NCI-H82 treated with DMSO at 0.1 percent for 48 hours (cell line): ENCODE data around the gene ZBTB46.

Experiments used
- DNase-seq: peaks from one replicate; lab custom pipeline; 2025; ENCODE audit not compliant: unreplicated experiment; lab: John Stamatoyannopoulos, UW

ZBTB46 gene

DNA sequence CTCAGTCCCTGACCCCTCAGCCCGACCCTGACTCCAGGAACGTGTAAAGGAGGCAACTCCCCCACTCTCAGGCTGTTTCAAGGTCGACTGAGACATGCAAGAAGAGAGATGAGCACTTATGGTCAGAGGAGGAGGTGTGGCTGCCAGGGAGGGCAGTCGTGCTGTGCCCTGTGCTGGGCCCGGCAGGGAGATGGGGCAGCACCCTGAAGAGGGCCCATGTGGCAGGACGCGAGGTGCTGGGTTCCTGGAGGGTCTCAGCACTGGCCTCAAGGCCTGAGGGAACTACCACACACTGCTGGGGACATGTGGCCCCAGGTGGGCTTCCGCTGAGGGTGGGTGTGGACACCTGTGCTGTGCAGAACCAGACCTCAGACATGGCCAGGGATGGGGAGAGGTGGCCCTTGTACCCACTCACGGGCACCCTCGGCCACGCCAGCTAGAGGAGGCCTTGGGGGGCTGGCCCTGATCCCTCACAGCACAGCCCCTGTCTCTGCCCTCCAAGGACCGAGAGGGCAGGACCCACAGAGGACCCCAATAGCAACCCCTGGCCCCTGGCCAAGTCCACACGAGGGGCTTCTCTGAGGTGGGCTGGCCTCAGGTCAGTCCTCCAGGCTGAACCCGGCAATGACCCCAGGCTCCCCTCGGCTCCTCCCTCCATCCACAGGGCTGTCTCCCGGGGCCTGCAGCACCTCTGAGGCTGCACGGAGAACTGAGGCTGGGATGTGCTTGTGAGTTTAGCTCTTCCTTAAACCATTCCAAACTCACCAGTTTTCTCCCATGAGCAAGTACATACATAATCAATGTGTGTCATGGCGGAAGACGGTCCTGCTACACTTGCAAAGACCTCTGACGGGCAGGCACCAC is 82.8 kb downstream of the ZBTB46 start:
- DNase-seq: no peak

DNA sequence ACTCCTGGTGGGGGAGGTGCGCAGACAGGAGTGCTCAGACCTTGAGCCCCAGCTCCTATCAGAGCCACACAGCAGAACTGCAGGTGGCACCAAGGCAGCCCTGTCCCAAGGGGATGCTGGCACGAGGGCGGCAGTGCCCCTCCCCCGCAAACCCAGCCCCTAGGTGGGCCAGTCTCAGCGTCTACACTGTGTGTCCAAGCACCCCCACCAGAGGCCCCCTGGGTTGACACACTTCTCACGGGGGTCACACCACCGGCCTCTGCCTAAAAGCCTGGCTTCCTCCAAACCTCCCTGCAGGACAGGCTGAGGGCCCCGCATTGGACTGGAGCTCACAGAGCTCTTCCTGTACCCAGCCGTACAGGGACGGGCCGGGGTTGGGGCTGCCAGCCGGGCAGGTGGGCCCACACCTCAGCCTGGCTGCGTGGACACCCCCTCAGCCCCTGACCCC is 83.4 kb downstream of the ZBTB46 start:
- no peak for DNase-seq

DNA sequence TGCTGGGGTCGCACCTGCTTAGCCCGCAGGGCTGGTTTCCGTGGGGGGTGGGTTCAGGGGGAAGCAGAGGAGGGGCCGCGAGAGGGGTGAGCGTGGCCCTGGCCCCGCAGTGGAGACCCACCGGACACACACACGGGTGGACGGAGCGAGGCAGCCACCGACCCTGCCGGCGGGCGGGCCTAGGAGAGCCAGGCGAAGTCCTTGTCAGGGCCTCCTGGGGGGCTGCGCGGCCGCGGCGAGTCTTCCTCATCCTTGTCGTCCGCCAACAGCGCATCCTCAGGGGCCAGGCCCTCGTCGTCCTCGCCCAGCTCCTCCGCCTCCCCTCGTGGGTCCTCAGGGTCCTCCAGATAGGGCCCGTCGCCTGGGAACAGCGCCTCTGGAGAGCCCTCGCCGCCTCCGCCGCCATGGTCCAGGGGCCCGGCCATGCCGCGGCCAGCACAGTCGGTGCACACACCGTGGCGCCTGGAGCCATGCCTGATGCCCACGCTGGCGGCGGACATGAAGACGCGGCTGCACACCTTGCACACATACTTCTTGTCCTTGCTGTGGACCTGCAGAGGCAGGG is 84.2 kb downstream of the ZBTB46 start:
- DNase-seq: no peak

DNA sequence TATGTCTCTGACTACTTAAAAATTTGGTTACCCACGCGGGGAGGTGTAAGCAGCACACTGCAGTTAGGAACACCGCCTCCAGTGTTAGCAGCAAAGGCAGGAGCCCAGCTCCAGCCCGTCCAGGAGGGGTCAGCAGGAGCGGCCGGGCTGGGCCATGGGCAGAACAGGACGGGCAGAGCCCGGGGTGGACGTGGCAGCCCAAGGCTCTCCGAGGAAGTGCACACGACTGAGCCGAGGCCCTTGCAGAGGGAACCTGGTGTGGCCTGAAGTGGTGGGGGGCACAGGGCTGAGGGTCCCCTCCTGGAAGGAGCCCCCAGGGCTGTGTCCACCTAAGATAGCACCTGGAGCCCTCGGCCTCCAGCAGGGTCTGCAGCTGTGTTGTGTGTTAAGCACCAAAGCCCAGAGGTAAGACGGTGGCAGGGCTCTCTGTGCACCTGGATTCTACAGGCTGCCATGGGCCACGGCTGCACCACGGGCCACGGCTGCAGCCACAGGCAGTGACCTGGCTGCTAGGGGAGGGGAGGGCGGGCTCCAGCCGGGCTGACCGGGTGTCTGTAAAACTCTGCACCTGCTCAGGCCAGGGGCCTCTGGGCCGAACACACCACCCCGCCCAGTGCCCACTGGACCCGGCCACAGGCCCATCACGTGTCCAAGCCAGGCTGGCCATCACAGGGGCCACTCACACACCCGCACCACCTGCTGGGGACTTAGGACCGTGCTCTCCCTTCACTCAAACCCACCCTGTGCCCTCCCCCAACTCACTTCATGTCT is 84.9 kb downstream of the ZBTB46 start:
- no peak for DNase-seq

DNA sequence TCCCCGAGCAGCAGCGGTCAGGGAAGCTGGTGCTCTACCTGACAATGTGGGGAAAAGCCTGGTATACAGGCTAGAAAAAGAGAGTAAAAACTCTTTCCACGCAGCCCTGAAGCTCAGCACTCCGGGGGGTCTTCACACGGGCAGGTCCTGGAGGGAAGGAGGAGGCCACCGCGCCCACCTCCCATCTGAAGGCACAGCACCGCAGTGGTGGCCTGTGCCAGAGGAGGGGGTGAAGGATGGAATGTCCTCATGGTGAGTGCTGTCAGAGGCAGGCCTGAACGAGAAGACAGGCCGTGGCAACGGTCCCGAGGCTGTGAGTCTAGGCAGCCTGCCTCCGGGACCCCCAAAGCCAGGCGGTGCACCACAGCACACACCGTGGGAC is 85.6 kb downstream of the ZBTB46 start:
- DNase-seq: no peak

DNA sequence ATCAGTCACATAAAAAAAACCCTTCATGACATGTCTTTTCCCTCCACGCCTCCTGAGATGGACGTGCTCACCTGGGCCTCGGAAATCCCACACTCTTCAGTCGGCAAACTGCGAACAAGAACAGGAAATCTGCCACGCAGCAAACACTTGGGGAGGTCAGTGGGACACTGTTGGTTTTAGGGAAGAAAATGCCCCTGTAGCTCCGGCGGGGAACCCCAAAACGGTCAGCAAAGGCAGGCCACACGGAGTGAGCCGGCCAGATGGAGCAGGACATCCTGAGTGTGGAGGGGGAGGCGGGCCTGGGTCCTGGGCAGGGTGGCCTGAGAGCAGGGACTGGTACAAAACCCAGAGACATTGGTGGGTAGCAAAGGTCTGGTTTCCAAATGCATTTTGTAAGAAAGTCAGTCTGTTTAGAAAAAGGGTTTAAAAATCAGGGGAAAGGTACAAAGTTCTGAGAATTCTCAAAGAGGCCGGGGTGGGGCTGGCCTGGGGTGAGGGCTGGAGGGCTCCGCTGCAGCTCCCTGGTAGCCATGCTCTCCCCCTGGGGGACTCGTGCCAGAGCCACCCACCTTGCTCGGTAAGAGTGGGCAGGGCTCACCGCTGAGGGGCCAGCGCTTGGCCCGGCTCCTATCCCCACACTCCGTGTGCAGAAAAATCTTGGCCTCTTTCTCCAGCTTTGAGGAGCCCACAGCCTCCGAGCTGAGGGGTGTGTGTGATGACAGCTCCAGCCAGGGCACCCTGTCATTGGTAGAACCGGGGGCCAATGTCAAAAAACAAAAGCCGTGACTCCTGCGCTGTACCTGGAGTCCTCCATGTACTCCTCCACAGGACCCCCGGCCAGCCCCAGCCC is 86.3 kb downstream of the ZBTB46 start:
- no peak for DNase-seq

DNA sequence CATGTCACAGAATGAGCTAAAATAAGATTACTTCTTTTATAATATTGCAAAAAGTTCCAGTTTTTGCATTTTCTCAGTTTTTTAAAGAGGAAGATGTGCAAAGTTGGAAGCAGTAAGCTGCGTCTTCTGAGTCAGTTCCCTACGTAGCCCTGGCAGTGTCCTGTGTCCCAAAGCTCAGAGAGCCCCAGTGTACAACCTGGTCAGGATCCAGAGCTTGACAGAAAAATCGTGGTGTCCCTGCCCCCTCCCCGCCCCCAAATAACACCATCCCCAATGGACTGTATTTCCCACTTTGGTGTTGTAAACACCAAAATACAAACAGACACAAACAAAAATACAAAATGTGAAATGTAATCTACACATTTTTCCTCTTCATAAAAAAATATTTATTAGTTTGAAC is 86.9 kb downstream of the ZBTB46 start:
- no peak for DNase-seq

DNA sequence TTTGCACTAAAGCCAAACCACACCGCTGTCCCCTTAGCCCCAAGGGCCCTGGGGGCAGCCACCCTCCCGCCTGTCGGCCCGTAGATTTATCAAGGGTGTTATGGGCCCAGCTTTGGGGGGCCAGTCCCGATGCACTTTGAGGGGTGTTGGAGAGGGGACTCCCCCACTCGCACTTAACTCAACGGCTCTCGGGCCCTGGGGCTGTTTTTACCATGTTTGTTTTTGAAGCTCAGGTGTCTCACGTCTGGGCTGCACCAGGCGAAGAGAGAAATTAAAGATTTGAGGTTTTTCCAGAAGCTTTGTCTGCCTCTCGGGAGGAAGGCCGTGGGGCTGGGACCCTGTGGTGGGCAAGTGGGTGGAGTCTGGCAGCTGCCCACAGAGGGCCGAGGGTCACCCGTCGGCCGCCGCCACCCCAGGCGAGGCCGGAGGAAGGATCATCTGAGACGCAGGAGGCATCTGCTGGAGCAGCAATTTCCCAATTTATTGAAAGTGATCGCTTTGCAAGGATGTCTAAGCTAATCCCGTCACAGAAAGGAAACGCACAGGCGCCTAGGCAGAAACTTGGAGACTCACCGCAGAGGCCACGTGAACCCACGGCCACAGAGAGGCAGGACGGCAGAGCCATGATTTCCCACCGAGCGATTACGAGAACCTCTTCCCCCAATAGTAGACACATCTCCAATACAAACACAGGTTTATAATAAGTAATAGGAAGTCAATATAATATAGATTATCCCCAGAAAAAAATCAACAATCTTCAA is 87.7 kb downstream of the ZBTB46 start:
- DNase-seq: no peak

DNA sequence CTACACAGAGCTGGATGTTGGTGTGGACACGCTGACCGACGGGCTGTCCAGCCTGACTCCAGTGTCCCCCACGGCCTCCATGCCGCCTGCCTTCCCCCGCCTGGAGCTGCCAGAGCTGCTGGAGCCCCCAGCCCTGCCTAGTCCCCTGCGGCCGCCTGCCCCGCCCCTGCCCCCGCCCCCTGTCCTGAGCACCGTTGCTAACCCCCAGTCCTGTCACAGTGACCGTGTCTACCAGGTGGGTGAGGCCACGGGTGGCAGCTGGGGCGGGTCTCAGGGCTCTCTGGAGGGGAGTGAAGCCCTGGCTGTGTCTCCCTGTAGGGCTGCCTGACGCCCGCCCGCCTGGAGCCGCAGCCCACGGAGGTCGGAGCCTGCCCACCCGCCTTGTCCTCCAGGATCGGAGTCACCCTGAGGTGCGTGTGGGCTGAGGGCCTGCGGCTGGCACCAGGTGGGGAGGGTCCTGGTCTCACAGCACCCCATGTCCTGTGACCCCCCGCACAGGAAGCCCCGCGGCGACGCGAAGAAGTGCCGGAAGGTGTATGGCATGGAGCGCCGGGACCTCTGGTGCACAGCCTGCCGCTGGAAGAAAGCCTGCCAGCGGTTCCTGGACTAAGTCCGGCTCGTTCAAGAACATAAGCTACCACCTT is 88.6 kb downstream of the ZBTB46 start:
- DNase-seq: no peak

DNA sequence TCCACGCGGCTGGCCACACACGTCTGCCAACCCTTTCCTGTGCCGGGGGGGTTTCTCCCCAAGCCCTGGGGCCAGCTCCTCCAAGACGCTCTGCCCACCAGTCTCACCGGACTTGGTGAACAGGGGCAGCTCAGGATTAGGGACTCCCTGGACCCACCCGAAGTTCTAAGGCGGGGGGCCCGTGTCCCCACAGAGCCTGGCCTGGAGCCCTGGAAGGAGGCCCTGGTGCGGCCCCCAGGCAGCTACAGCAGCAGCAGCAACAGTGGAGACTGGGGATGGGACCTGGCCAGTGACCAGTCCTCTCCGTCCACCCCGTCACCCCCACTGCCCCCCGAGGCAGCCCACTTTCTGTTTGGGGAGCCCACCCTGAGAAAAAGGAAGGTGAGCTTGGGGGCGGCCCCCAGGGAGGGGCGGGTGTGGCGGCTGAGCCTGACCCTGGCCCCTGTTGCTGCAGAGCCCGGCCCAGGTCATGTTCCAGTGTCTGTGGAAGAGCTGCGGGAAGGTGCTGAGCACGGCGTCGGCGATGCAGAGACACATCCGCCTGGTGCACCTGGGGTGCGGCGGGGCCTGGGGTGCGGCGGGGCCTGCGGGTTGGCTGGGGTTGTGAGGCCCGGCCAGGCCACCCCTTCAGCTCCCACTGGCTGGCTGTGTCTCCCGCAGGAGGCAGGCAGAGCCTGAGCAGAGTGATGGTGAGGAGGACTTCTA is 89.2 kb downstream of the ZBTB46 start:
- DNase-seq: no peak

DNA sequence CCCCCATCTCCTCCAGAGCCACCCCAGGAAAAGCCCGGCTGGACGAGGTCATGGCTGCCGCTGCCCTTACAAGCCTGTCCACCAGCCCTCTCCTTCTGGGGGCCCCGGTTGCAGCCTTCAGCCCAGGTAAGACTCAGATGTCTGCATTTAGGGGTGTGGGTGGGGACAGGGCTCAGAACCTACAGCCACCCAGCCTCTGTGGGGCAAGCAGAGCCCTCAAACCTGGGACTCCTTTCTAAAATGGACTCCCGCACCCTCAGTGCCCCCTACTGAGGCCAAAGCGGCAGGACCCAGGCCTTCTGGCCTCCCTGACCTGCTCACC is 89.7 kb downstream of the ZBTB46 start:
- DNase-seq: no peak

DNA sequence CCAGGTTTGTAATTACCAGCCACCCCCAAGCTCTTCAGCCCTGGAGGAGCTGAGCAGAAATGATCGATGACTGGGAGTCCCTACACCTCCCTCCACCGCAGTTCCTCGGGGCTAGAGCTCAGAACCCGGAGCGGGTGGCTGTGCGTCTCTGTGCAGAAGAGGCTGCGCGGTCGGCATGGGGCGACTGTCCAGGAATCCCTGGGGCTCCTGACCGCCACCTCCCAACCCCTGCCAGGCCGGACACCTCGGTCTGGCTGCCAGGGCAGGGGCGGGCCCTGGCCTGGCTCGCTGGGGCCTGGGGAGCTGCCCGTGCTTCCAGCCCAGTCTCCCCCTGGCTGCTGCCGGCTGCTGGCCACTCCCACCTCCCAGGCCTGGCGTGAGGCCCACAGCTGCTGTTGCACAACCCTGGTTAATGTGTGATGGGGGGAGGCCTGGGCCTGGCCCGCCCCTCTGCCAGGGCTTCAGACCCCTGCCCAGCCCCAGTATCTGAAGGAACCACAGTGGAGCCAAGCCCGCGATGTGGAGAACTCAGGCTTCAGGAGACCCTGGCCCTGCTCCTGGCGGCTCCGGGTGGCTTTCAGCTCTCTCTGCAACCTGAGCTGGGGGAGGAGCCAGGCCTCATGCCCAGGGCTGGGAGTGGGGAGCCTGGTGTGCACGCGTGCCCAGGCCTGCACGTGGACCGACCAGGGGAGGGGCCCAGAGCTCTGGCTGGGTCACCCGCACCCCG is 90.3 kb downstream of the ZBTB46 start:
- peak; percentile 7 for DNase-seq

DNA sequence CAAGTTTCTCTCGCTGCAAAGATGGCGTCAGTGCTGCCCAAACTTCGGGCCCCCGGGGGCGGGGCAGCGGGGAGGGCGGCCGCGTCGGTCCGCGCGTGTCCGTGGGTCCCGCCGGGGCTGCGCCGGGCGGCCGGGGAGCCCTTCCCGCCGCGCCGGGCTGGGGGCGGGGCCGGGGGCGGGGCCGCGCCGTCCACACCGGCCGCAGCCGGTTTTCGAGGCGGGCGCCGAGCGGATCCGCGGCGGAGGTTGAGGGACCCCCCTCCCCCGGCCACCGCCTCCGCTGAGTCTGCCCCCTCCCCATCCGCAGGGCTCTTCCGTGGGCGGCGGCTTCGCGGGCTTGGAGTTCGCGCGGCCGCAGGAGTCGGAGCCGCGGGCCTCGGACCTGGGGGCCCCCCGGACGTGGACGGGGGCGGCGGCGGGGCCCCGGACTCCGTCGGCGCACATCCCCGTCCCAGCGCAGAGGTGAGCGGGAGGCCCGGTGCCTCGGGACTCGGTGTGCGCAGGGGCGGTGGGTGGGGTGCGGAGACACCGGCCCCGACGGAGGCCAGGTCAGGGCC is 90.9 kb downstream of the ZBTB46 start:
- DNase-seq: no peak

DNA sequence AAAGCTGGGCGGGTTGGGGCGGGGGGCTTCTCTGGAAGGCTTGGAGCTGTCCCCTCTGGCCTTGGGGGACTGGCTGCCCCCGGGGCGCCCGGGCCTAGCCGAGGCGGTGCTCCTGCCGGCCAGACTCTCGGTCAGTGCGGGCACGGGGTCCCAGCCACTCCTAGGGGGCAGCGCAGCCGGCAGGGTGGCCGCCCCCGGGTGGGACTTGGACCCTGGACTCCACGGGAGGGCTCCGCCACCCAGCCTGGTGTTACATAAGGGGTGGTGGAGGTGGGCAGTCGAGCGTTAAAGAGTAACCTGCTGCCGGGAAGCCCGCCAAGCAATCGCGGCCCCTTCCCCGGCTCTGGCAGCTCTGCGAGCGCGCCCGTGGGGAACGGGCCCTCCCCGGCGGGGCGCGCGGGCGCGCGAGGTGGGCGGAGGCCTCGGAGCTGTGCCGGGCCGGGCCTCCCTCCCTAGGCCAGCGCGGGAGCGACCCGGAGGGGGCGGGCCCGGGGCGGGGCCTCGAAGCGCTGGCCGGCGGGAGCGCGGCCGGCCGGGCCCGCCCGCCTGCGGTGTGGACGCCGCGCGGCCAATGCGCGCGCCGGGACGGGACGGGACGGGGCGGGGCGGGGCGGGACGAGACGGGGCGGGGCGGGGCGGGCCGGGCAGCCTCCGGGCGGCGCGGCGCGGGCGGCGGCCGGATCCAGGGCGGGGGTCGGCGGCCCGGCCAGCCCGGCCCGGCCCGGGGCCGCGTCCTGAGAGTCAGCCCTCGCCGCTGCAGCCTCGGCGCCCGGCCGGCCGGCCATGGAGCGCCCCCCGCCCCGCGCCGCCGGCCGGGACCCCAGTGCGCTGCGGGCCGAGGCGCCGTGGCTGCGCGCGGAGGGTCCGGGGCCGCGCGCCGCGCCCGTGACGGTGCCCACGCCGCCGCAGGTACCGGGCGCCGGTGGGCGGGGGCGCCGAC is 91.7 kb downstream of the ZBTB46 start, which contains the start of gene SLC2A4RG:
Gene SLC2A4RG, plus strand, starts transcription at position 647 of the 940 bp plus-strand sequence. Its CDS starts 137 bp downstream, at position 784.
- DNase-seq: peak; percentile 34

DNA sequence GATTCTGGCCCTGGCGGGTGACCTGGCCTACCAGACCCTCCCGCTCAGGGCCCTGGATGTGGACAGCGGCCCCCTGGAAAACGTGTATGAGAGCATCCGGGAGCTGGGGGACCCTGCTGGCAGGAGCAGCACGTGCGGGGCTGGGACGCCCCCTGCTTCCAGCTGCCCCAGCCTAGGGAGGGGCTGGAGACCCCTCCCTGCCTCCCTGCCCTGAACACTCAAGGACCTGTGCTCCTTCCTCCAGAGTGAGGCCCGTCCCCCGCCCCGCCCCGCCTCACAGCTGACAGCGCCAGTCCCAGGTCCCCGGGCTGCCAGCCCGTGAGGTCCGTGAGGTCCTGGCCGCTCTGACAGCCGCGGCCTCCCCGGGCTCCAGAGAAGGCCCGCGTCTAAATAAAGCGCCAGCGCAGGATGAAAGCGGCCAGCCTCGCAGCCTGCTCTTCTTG is 92.4 kb downstream of the ZBTB46 start:
- no peak for DNase-seq

DNA sequence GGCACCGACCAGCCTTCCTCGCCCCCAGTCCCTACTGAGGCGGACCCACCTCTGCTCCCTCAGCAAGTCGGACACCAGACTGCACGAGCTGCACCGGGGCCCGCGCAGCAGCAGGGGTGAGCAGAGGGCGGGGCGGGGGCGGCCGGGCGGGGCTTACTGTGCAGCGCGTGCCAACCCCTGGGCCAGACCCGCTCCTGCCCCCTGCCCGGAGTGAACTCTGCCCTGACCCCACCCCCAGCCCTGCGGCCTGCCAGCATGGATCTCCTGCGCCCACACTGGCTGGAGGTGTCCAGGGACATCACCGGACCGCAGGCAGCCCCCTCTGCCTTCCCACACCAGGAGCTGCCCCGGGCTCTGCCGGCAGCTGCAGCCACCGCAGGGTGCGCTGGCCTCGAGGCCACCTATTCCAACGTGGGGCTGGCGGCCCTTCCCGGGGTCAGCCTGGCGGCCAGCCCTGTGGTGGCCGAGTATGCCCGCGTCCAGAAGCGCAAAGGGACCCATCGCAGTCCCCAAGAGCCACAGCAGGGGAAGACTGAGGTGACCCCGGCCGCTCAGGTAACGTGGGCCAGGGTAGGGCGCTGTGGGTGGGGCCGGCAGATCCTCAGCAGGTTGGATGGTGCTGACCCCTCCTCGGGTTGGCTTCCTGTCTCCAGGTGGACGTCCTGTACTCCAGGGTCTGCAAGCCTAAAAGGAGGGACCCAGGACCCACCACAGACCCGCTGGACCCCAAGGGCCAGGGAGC is 92.9 kb downstream of the ZBTB46 start:
- no peak for DNase-seq

DNA sequence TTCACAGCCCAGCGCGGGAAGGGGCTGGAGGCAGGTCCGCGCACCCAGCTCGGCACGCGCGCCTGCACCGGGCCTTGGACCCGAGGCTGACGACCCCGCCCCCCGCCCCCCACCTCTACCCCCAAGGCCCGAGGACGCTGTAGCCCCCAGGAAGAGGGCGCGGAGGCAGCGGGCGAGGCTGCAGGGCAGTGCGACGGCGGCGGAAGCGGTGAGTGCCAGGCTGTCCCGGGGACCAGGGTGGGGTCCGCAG is 93.4 kb downstream of the ZBTB46 start:
- no peak for DNase-seq
